ENCODE measurements around the gene HMX1. TPM values are rescaled to one million over a fixed set of nuclear protein-coding genes. Genes with fewer than 3 reads are reported as not detected.
A peak's percentile ranks its signal among the peaks of the same experiment; 100 is the strongest.

The HMX1 gene
- total RNA-seq, 1 experiment from 2014 or later: 0.20 TPM

DNA sequence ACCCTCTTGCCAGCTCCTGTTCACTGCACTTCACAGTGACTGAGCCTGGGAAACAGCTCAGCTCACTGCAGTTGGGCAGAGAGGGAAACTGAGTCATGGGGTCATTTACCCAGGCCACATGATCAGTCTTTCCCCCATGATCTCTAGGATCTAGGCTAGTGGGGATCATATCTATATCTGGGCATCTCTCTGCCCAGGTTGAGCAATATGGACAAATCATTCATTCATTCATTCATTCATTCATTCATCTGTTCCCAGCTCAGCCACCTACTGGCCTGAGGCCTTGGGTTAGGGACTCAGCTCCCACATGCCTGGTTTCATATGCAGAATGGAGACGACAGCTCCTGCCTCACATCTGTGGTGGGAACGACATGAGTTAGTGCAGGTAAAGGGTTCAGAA, 45.3 kb upstream of the HMX1 start:
- no peak overlapping the region for H3K4me3 ChIP-seq (ENCODE audit: low read depth, low read length)
- no peaks in the 10 kb centered on the region for H3K4me1 ChIP-seq
- no peaks in the 10 kb centered on the region for H3K36me3 ChIP-seq (ENCODE audit: control insufficient read depth, insufficient read depth, low read length)
- H3K4me1 Mint-ChIP-seq (ENCODE audit: low read depth, unreplicated experiment): no peaks in the 10 kb centered on the region
- H3K9me3 ChIP-seq: no peaks in the 10 kb centered on the region
- intact Hi-C loops (cut with micrococcal nuclease; ENCODE audit: unreplicated experiment): loop anchor here (10.0 kb wide), 1 partner anchor 312 kb away; no protein-coding TSS in a partner anchor
- no peaks in the 10 kb centered on the region for H3K9me3 Mint-ChIP-seq (ENCODE audit: unreplicated experiment)
- no TSS peak for BruUV-seq (replicated peaks)
- ChIA-PET CTCF (interaction anchor here (2.0 kb wide), 1 partner anchor 309 kb away, joined by 12 read pairs; no protein-coding TSS in a partner anchor), POLR2A (no interaction called here)
- H3K36me3 Mint-ChIP-seq (ENCODE audit: insufficient read depth, unreplicated experiment): no peaks in the 10 kb centered on the region
- no peaks in the 10 kb centered on the region for H3K27me3 ChIP-seq (replicated peaks; ENCODE audit: control insufficient read depth, insufficient read depth, low read length)
- H3K27me3 Mint-ChIP-seq (ENCODE audit: insufficient read depth, unreplicated experiment): peaks cover 13% of the 10 kb centered on the region
- H3K27ac Mint-ChIP-seq (ENCODE audit: unreplicated experiment): no peak overlapping the region
- DNase-seq: no peak
- no peak overlapping the region for H3K4me3 Mint-ChIP-seq (ENCODE audit: unreplicated experiment)
- TF ChIP-seq, protein P1, sequence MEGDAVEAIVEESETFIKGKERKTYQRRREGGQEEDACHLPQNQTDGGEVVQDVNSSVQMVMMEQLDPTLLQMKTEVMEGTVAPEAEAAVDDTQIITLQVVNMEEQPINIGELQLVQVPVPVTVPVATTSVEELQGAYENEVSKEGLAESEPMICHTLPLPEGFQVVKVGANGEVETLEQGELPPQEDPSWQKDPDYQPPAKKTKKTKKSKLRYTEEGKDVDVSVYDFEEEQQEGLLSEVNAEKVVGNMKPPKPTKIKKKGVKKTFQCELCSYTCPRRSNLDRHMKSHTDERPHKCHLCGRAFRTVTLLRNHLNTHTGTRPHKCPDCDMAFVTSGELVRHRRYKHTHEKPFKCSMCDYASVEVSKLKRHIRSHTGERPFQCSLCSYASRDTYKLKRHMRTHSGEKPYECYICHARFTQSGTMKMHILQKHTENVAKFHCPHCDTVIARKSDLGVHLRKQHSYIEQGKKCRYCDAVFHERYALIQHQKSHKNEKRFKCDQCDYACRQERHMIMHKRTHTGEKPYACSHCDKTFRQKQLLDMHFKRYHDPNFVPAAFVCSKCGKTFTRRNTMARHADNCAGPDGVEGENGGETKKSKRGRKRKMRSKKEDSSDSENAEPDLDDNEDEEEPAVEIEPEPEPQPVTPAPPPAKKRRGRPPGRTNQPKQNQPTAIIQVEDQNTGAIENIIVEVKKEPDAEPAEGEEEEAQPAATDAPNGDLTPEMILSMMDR (IDR thresholded peaks at IDR 0.05; ENCODE audit: insufficient read depth in 1 of 2, low read depth in 1 of 2, low read length in 1 of 2, severe bottlenecking in 1 of 2, unreplicated experiment in 1 of 2): no peak

DNA sequence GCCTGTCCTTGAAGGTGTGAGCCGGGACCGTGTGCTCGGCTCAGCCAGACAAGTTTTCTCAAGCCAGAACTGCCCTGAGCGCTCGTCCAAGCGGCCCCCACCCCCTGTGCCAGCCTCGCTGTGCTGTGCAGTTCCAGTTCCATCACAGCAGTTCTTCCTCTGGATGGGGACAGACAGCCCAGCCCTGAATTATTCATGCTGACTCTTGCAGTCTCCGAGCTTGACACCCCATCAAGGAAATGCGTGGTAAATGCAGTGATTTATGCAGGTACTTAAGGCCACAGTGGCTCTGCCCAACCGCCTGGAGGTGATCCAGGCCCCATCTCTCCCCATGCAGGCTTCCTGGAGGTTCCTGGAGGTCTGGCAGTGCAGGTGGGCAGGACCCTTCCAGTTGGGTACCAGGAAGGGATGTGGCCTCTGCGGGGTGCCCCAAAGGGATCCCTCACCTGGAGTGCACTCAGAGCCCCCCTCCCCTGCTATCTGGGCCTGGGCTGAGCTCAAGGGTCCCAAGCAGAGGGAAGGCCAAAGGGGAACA, 44.8 kb upstream of the HMX1 start:
- BruUV-seq (replicated peaks): no TSS peak
- Mint-ChIP-seq H3K4me3 (ENCODE audit: unreplicated experiment) (no peak overlapping the region), H3K4me1 (ENCODE audit: low read depth, unreplicated experiment) (no peaks in the 10 kb centered on the region), H3K27me3 (ENCODE audit: insufficient read depth, unreplicated experiment) (peaks cover 13% of the 10 kb centered on the region), H3K9me3 (ENCODE audit: unreplicated experiment) (no peaks in the 10 kb centered on the region), H3K36me3 (ENCODE audit: insufficient read depth, unreplicated experiment) (no peaks in the 10 kb centered on the region), H3K27ac (ENCODE audit: unreplicated experiment) (no peak overlapping the region)
- H3K4me3 ChIP-seq (ENCODE audit: low read depth, low read length): no peak overlapping the region
- ChIA-PET CTCF (interaction anchor here (2.0 kb wide), 1 partner anchor 309 kb away, joined by 12 read pairs; no protein-coding TSS in a partner anchor), POLR2A (no interaction called here)
- H3K27me3 ChIP-seq (replicated peaks; ENCODE audit: control insufficient read depth, insufficient read depth, low read length): no peaks in the 10 kb centered on the region
- no peaks in the 10 kb centered on the region for H3K4me1 ChIP-seq
- H3K36me3 ChIP-seq (ENCODE audit: control insufficient read depth, insufficient read depth, low read length): no peaks in the 10 kb centered on the region
- intact Hi-C loops (cut with micrococcal nuclease; ENCODE audit: unreplicated experiment): loop anchor here (10.0 kb wide), 1 partner anchor 312 kb away; no protein-coding TSS in a partner anchor
- peak in 1 of 2 experiments; percentile 29 for DNase-seq
- H3K9me3 ChIP-seq: no peaks in the 10 kb centered on the region
- TF ChIP-seq, protein P1 (IDR thresholded peaks at IDR 0.05; ENCODE audit: insufficient read depth in 1 of 2, low read depth in 1 of 2, low read length in 1 of 2, severe bottlenecking in 1 of 2, unreplicated experiment in 1 of 2): no peak

DNA sequence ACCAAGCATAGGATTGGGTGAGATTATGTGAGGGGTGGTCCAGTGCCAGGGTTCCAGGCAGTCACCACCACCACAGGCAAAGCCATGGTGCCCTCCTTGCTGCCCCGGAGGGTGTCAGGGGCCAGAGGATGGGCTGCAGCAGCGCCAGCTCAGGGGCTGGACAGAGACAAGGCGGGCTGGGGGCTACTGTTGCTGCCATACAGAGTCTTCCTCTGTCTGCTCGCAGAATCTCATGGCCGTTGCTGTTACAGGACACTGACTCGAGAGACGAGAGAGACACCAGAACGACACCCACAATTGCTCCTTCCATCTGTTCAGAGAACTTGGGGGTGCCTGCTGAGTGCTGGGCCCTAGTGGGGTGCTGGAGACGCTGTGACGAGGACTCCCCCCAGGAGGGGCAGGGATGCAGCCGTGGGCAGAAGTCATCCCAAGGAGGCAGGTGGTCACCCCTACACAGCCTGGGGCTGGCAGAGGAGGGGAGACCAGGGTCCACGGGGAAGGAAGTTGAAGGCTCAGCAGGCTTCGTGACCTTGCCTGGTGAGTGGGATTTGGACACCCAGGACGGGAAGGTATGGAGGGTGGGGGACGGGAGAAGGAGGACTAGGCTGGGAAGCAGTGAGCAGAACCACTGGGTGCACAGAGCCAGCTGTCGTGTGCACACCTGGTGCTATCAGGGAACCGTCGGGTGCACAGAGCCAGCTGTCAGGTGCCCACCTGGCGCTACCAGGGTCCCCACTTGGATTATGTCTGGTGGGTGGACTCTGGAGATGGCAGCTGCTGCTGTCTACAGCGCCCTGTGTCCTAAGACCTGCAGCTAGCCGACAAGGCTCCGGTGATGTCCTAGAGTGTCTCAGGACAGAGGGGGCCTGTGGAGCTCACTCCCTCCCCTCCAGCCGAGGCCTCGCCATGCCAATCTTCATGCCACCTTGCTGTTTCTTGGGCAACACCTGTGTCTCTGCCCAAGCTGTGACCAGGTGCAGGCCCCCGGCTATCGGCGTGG, 43.9 kb upstream of the HMX1 start:
- ChIA-PET CTCF (no interaction called here), POLR2A (no interaction called here)
- Mint-ChIP-seq H3K4me1 (ENCODE audit: low read depth, unreplicated experiment) (no peaks in the 10 kb centered on the region), H3K27me3 (ENCODE audit: insufficient read depth, unreplicated experiment) (peaks cover 16% of the 10 kb centered on the region), H3K27ac (ENCODE audit: unreplicated experiment) (no peak overlapping the region), H3K36me3 (ENCODE audit: insufficient read depth, unreplicated experiment) (no peaks in the 10 kb centered on the region), H3K9me3 (ENCODE audit: unreplicated experiment) (no peaks in the 10 kb centered on the region), H3K4me3 (ENCODE audit: unreplicated experiment) (no peak overlapping the region)
- peak in 1 of 2 experiments; percentile 18 for DNase-seq
- TF ChIP-seq, protein P1 (IDR thresholded peaks at IDR 0.05; ENCODE audit: insufficient read depth in 1 of 2, low read depth in 1 of 2, low read length in 1 of 2, severe bottlenecking in 1 of 2, unreplicated experiment in 1 of 2): no peak
- Histone ChIP-seq H3K36me3 (ENCODE audit: control insufficient read depth, insufficient read depth, low read length) (no peaks in the 10 kb centered on the region), H3K4me3 (ENCODE audit: low read depth, low read length) (no peak overlapping the region), H3K9me3 (no peaks in the 10 kb centered on the region), H3K4me1 (no peaks in the 10 kb centered on the region), H3K27me3 (replicated peaks; ENCODE audit: control insufficient read depth, insufficient read depth, low read length) (no peaks in the 10 kb centered on the region)
- intact Hi-C loops (cut with micrococcal nuclease; ENCODE audit: unreplicated experiment): loop anchor here (10.0 kb wide), 1 partner anchor 311 kb away; no protein-coding TSS in a partner anchor
- BruUV-seq (replicated peaks): no TSS peak

Data from Caco-2 (cell line).